ENCODE results near the gene RAB3IL1.
A peak's percentile ranks its signal among the peaks of the same experiment; 100 is the strongest.
"Not testable (repeated sequence)": the region's sequence is repeated elsewhere in the genome, so short reads cannot be mapped to it uniquely, and the experiment has no call there.

Gene RAB3IL1

GRCh38 chr11:61954106-61954850, 36.9 kb upstream of the RAB3IL1 start:
- POLR2A ChIA-PET, result interaction anchor here (1.1 to 2.1 kb wide), 3 partner anchors 9 to 71 kb away, joined by 5 to 12 read pairs (median 9); partner anchors contain the start of gene FTH1
- H3K27me3 ChIP-seq (replicated peaks in 2 of 5; ENCODE audit: control insufficient read depth in 4 of 5, insufficient read depth in 5 of 5, low read length in 4 of 5), result peaks cover 0 to 5% (median 0%) of the 10 kb centered on the region in 5 experiments
- peaks cover 0 to 23% (median 18%) of the 10 kb centered on the region in 4 experiments for H3K4me1 ChIP-seq (ENCODE audit: control extremely low read depth in 1 of 4, control insufficient read depth in 4 of 4, insufficient read depth in 4 of 4, low read length in 3 of 4)
- WGBS (ENCODE audit: insufficient coverage), result 100% methylated on average over 8 of the region's 9 CpGs
- no peaks in the 10 kb centered on the region for H3K9me3 ChIP-seq (ENCODE audit: control extremely low read depth in 1 of 5, control insufficient read depth in 4 of 5, insufficient read depth in 2 of 5, low read depth in 1 of 5, low read length in 4 of 5)
- DNase-seq, result peak in 2 of 3 donors; percentile 62 to 67
- CTCF ChIA-PET, result interaction anchor here (0.5 to 14.9 kb wide), 10 partner anchors 9 to 158 kb away, joined by 3 to 380 read pairs (median 3); no protein-coding TSS in a partner anchor
- peaks cover 0 to 3% (median 0%) of the 10 kb centered on the region in 4 experiments for H3K36me3 ChIP-seq (ENCODE audit: control insufficient read depth in 4 of 4, insufficient read depth in 4 of 4, low read length in 3 of 4)
- H3K4me3 ChIP-seq (ENCODE audit: control insufficient read depth in 1 of 7, extremely low read depth in 1 of 7, insufficient read depth in 4 of 7, low read depth in 2 of 7, low read length in 6 of 7), result peak overlapping the region in 1 of 7 experiments; percentile 6
- no peak overlapping the region for H3K27ac ChIP-seq (ENCODE audit: insufficient read depth in 1 of 2, low read depth in 1 of 2, low read length in 2 of 2, poor library complexity in 1 of 2, severe bottlenecking in 2 of 2)

GRCh38 chr11:61953632-61954031, 36.3 kb upstream of the RAB3IL1 start:
- H3K9me3 ChIP-seq (ENCODE audit: control extremely low read depth in 1 of 5, control insufficient read depth in 4 of 5, insufficient read depth in 2 of 5, low read depth in 1 of 5, low read length in 4 of 5); H3K27me3 ChIP-seq (replicated peaks in 2 of 5; ENCODE audit: control insufficient read depth in 4 of 5, insufficient read depth in 5 of 5, low read length in 4 of 5); POLR2A ChIA-PET; H3K36me3 ChIP-seq (ENCODE audit: control insufficient read depth in 4 of 4, insufficient read depth in 4 of 4, low read length in 3 of 4); H3K27ac ChIP-seq (ENCODE audit: insufficient read depth in 1 of 2, low read depth in 1 of 2, low read length in 2 of 2, poor library complexity in 1 of 2, severe bottlenecking in 2 of 2); H3K4me3 ChIP-seq (ENCODE audit: control insufficient read depth in 1 of 7, extremely low read depth in 1 of 7, insufficient read depth in 4 of 7, low read depth in 2 of 7, low read length in 6 of 7): not testable (repeated sequence)
- 100% methylated on average over 3 of the region's 5 CpGs for WGBS (ENCODE audit: insufficient coverage)
- DNase-seq, result peak in 1 of 3 donors; percentile 54
- CTCF ChIA-PET, result interaction anchor here (9.4 to 14.9 kb wide), 2 partner anchors 51 to 130 kb away, joined by 115 to 380 read pairs; no protein-coding TSS in a partner anchor
- H3K4me1 ChIP-seq (ENCODE audit: control extremely low read depth in 1 of 4, control insufficient read depth in 4 of 4, insufficient read depth in 4 of 4, low read length in 3 of 4), result peaks cover 0 to 20% (median 18%) of the 10 kb centered on the region in 4 experiments

- CTCF ChIA-PET, result interaction anchor here (9.4 to 14.9 kb wide), 2 partner anchors 50 to 130 kb away, joined by 115 to 380 read pairs; no protein-coding TSS in a partner anchor
- H3K27me3 ChIP-seq (replicated peaks in 2 of 5; ENCODE audit: control insufficient read depth in 4 of 5, insufficient read depth in 5 of 5, low read length in 4 of 5), result peaks cover 0 to 5% (median 0%) of the 10 kb centered on the region in 5 experiments
- POLR2A ChIA-PET, result no interaction called here
- no peak for DNase-seq
- no peak overlapping the region for H3K4me3 ChIP-seq (ENCODE audit: control insufficient read depth in 1 of 7, extremely low read depth in 1 of 7, insufficient read depth in 4 of 7, low read depth in 2 of 7, low read length in 6 of 7)
- no peaks in the 10 kb centered on the region for H3K36me3 ChIP-seq (ENCODE audit: control insufficient read depth in 4 of 4, insufficient read depth in 4 of 4, low read length in 3 of 4)
- 88% methylated on average over 1 of the region's 3 CpGs for WGBS (ENCODE audit: insufficient coverage)
- no peaks in the 10 kb centered on the region for H3K9me3 ChIP-seq (ENCODE audit: control extremely low read depth in 1 of 5, control insufficient read depth in 4 of 5, insufficient read depth in 2 of 5, low read depth in 1 of 5, low read length in 4 of 5)
- peaks cover 0 to 20% (median 17%) of the 10 kb centered on the region in 4 experiments for H3K4me1 ChIP-seq (ENCODE audit: control extremely low read depth in 1 of 4, control insufficient read depth in 4 of 4, insufficient read depth in 4 of 4, low read length in 3 of 4)
- H3K27ac ChIP-seq (ENCODE audit: insufficient read depth in 1 of 2, low read depth in 1 of 2, low read length in 2 of 2, poor library complexity in 1 of 2, severe bottlenecking in 2 of 2), result no peak overlapping the region
Measured at GRCh38 chr11:61952882-61953281, 35.5 kb upstream of the RAB3IL1 start.

- Histone ChIP-seq H3K36me3 (ENCODE audit: control insufficient read depth in 4 of 4, insufficient read depth in 4 of 4, low read length in 3 of 4) (no peaks in the 10 kb centered on the region), H3K4me1 (ENCODE audit: control extremely low read depth in 1 of 4, control insufficient read depth in 4 of 4, insufficient read depth in 4 of 4, low read length in 3 of 4) (peaks cover 0 to 23% (median 16%) of the 10 kb centered on the region in 4 experiments), H3K9me3 (ENCODE audit: control extremely low read depth in 1 of 5, control insufficient read depth in 4 of 5, insufficient read depth in 2 of 5, low read depth in 1 of 5, low read length in 4 of 5) (no peaks in the 10 kb centered on the region), H3K4me3 (ENCODE audit: control insufficient read depth in 1 of 7, extremely low read depth in 1 of 7, insufficient read depth in 4 of 7, low read depth in 2 of 7, low read length in 6 of 7) (no peak overlapping the region), H3K27me3 (replicated peaks in 2 of 5; ENCODE audit: control insufficient read depth in 4 of 5, insufficient read depth in 5 of 5, low read length in 4 of 5) (peaks cover 0 to 5% (median 0%) of the 10 kb centered on the region in 5 experiments), H3K27ac (ENCODE audit: insufficient read depth in 1 of 2, low read depth in 1 of 2, low read length in 2 of 2, poor library complexity in 1 of 2, severe bottlenecking in 2 of 2) (no peak overlapping the region)
- DNase-seq, result no peak
- CTCF ChIA-PET, result interaction anchor here (0.8 to 14.9 kb wide), 7 partner anchors 21 to 156 kb away, joined by 3 to 380 read pairs (median 4); no protein-coding TSS in a partner anchor
- POLR2A ChIA-PET, result interaction anchor here (1.7 kb wide), 1 partner anchor 11 kb away, joined by 4 read pairs; no protein-coding TSS in a partner anchor
- WGBS (ENCODE audit: insufficient coverage), result 90% methylated on average over 9 of the region's 11 CpGs
Measured at GRCh38 chr11:61951484-61952135, 34.2 kb upstream of the RAB3IL1 start.

GRCh38 chr11:61950035-61950547, 32.7 kb upstream of the RAB3IL1 start, which contains the start of gene BEST1:
BEST1 (plus strand) TSS chr11:61950351; CDS start chr11:61951807, 1,456 bp downstream.
- Histone ChIP-seq H3K4me1 (ENCODE audit: control extremely low read depth in 1 of 4, control insufficient read depth in 4 of 4, insufficient read depth in 4 of 4, low read length in 3 of 4) (peaks cover 0 to 15% (median 9%) of the 10 kb centered on the region in 4 experiments), H3K9me3 (ENCODE audit: control extremely low read depth in 1 of 5, control insufficient read depth in 4 of 5, insufficient read depth in 2 of 5, low read depth in 1 of 5, low read length in 4 of 5) (no peaks in the 10 kb centered on the region), H3K4me3 (ENCODE audit: control insufficient read depth in 1 of 7, extremely low read depth in 1 of 7, insufficient read depth in 4 of 7, low read depth in 2 of 7, low read length in 6 of 7) (no peak within 1 kb of the TSS), H3K36me3 (ENCODE audit: control insufficient read depth in 4 of 4, insufficient read depth in 4 of 4, low read length in 3 of 4) (no peaks in the 10 kb centered on the region), H3K27me3 (replicated peaks in 2 of 5; ENCODE audit: control insufficient read depth in 4 of 5, insufficient read depth in 5 of 5, low read length in 4 of 5) (no peaks in the 10 kb centered on the region), H3K27ac (ENCODE audit: insufficient read depth in 1 of 2, low read depth in 1 of 2, low read length in 2 of 2, poor library complexity in 1 of 2, severe bottlenecking in 2 of 2) (peak within 1 kb of the TSS in 1 of 2 experiments; percentile 65)
- 96% methylated on average over 7 of the region's 8 CpGs for WGBS (ENCODE audit: insufficient coverage)
- CTCF ChIA-PET, result interaction anchor here (0.8 to 14.9 kb wide), 11 partner anchors 9 to 158 kb away, joined by 3 to 380 read pairs (median 4); no protein-coding TSS in a partner anchor
- POLR2A ChIA-PET, result interaction anchor here (1.5 kb wide), 1 partner anchor 132 kb away, joined by 3 read pairs; no protein-coding TSS in a partner anchor
- DNase-seq, result no peak

DNA sequence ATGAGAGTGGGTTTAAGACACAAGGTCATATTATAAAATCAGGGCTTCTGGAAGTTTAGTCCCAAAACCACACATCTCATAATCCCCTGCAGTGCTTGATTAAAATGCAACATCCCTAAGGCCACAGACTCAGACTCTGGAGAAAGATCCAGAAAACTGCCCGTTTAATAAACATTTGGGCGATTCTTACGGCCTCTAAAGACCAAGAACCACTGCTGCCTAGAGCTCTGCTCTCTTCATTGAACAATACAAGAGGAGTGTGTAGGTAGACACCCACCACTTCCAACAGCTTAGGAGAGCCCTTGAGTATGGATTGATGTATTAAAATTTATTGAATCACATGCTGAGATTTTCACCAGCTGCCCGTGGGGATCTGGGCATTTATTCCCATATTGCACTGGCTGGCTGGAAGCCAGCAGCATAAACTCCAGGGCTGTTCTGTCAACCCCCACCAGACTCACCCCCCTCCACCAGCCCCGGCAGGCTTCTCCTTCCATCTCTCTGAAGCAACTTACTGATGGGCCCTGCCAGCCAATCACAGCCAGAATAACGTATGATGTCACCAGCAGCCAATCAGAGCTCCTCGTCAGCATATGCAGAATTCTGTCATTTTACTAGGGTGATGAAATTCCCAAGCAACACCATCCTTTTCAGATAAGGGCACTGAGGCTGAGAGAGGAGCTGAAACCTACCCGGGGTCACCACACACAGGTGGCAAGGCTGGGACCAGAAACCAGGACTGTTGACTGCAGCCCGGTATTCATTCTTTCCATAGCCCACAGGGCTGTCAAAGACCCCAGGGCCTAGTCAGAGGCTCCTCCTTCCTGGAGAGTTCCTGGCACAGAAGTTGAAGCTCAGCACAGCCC, 32.0 kb upstream of the RAB3IL1 start:
- H3K36me3 ChIP-seq (ENCODE audit: control insufficient read depth in 4 of 4, insufficient read depth in 4 of 4, low read length in 3 of 4), result no peaks in the 10 kb centered on the region
- H3K27me3 ChIP-seq (replicated peaks in 2 of 5; ENCODE audit: control insufficient read depth in 4 of 5, insufficient read depth in 5 of 5, low read length in 4 of 5), result no peaks in the 10 kb centered on the region
- H3K4me3 ChIP-seq (ENCODE audit: control insufficient read depth in 1 of 7, extremely low read depth in 1 of 7, insufficient read depth in 4 of 7, low read depth in 2 of 7, low read length in 6 of 7), result no peak overlapping the region
- POLR2A ChIA-PET, result interaction anchor here (0.7 to 1.5 kb wide), 2 partner anchors 51 to 133 kb away, joined by 3 to 4 read pairs; no protein-coding TSS in a partner anchor
- CTCF ChIA-PET, result interaction anchor here (0.8 to 14.9 kb wide), 13 partner anchors 10 to 158 kb away, joined by 3 to 380 read pairs (median 7); no protein-coding TSS in a partner anchor
- H3K9me3 ChIP-seq (ENCODE audit: control extremely low read depth in 1 of 5, control insufficient read depth in 4 of 5, insufficient read depth in 2 of 5, low read depth in 1 of 5, low read length in 4 of 5), result no peaks in the 10 kb centered on the region
- WGBS (ENCODE audit: insufficient coverage), result 80% methylated on average over 8 of the region's 9 CpGs
- H3K27ac ChIP-seq (ENCODE audit: insufficient read depth in 1 of 2, low read depth in 1 of 2, low read length in 2 of 2, poor library complexity in 1 of 2, severe bottlenecking in 2 of 2), result peak overlapping the region in 1 of 2 experiments; percentile 65
- H3K4me1 ChIP-seq (ENCODE audit: control extremely low read depth in 1 of 4, control insufficient read depth in 4 of 4, insufficient read depth in 4 of 4, low read length in 3 of 4), result peaks cover 0 to 9% (median 2%) of the 10 kb centered on the region in 4 experiments
- peak in 2 of 3 donors; percentile 62 to 67 for DNase-seq
